HG03432 (cell line): ENCODE results near the gene FAM156A.
A peak's percentile ranks its signal among the peaks of the same experiment; 100 is the strongest.
"Not testable (repeated sequence)": the region's sequence is repeated elsewhere in the genome, so short reads cannot be mapped to it uniquely, and the experiment has no call there.

Experiments used
- ATAC-seq: cut with Tn5 transposase; IDR thresholded peaks from one replicate; pipeline ENCODE4 v1.9.1; 2021; ENCODE audit warnings: mild to moderate bottlenecking, moderate library complexity; ENCODE audit not compliant: unreplicated experiment

FAM156A gene

GRCh38 chrX:52966993-52967738 lies 8.8 kb upstream of the FAM156A start:
- ATAC-seq, result not testable (repeated sequence)

GRCh38 chrX:52958961-52959360 lies 643 bp upstream of the FAM156A start:
- peak; percentile 38 for ATAC-seq

GRCh38 chrX:52949884-52950283 lies 8.4 kb downstream of the FAM156A start:
- not testable (repeated sequence) for ATAC-seq

- ATAC-seq, result not testable (repeated sequence)
Observed at GRCh38 chrX:52949325-52949724, 9.0 kb downstream of the FAM156A start.

GRCh38 chrX:52948265-52948664 lies 10.1 kb downstream of the FAM156A start:
- not testable (repeated sequence) for ATAC-seq

- not testable (repeated sequence) for ATAC-seq
Observed at GRCh38 chrX:52947501-52947900, 10.8 kb downstream of the FAM156A start.

- not testable (repeated sequence) for ATAC-seq
Observed at GRCh38 chrX:52945838-52946494, 12.4 kb downstream of the FAM156A start.

GRCh38 chrX:52941728-52942127 lies 16.6 kb downstream of the FAM156A start:
- ATAC-seq, result not testable (repeated sequence)

GRCh38 chrX:52940704-52941103 lies 17.6 kb downstream of the FAM156A start:
- not testable (repeated sequence) for ATAC-seq

- ATAC-seq, result not testable (repeated sequence)
Observed at GRCh38 chrX:52935470-52935784, 22.9 kb downstream of the FAM156A start.

DNA sequence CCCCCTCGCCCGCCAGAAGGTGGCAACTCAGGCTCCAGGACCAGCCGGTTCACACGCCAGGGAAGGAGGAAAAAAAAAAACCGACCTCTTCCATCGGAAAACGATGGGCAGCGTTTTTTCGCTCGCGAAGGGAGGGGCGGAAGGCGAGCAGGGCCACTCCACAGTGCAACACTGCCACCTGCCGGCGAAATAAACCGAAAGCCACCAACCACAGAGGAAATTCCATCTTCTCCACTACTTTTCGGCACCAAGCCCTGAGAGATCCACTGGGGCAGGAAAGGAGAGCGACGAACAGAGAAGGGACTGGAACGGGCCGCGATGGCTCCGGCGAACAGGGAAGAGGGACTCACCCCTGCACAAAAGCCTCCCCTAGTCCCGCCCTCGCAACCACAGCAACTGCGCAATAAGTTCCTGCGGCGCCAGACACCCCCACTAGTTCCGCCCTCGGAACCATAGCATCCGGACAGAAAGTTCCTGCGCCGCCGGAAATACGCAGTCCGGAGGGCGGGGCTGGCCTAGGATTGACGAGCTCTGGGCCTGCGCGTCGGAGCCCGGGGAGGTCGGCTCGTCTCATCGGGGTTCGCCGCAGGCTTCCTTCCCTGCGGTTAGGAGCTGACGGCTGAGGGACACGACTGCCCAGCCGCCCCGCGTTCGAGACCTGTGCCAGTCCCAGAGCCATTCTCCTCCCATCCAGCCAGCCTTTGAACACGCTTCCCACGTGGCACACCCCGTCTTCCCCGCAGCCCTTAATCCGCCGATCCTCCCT lies 23.4 kb downstream of the FAM156A start:
- ATAC-seq, result peak; percentile 91

DNA sequence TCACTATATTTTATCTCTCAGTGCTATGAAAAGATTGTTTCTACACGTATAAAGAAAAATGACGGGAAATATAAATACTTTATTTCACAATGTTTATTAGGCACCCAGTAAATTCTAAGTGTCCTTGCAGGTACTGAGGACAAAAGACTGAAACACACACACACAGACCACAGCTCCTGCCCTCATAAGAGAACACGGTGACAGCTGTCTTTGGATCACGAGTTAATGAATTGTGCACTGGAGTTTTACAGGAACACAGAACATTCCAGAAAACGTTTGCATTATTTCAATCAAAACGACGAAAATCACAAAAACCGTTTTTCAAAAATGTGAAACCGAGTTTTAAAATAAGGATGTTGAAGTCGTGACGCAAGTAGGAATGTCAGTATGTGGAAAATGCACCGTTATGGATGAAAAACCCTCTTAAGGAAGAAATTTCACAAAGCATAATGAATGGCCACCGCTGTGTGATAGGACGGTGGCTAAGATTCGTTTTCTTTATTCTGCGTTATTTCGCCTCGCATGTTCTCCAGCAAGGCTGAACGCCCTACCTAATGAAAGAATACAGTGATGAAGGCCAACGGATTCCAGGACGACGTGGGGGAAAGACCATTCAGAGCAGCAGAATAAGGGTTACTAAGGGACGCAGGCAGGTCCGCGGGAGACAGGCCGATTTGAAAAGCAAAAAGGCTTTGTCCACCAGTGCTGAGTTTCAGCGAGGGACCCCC lies 24.2 kb downstream of the FAM156A start:
- no peak for ATAC-seq

- no peak for ATAC-seq
Observed at GRCh38 chrX:52933213-52933612, 25.1 kb downstream of the FAM156A start.

- not testable (repeated sequence) for ATAC-seq
Observed at GRCh38 chrX:52930214-52930613, 28.1 kb downstream of the FAM156A start.

DNA sequence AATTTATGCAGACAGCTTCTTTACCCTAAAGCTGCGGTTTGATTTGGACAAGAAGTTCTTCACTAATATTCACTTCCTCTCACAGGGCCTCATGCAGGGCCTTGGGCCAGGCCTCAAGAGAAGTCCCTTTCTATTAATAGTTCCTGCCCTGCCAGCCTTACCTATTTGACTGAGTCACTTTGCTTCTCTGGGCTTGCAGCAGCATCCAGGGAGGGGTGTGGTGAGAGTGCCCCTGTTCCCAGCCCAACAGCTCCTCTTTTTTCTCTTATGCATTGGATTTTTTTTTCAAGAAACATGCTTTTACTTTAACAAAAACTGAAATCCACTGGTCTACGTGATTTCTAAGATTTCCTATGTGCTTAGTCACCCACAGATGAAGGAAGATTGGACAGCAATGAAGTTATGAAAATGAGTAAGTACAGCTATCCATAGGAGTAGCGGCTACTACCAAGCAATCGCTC lies 34.5 kb downstream of the FAM156A start:
- peak; percentile 66 for ATAC-seq

GRCh38 chrX:52914704-52915103 lies 43.6 kb downstream of the FAM156A start:
- ATAC-seq, result not testable (repeated sequence)

DNA sequence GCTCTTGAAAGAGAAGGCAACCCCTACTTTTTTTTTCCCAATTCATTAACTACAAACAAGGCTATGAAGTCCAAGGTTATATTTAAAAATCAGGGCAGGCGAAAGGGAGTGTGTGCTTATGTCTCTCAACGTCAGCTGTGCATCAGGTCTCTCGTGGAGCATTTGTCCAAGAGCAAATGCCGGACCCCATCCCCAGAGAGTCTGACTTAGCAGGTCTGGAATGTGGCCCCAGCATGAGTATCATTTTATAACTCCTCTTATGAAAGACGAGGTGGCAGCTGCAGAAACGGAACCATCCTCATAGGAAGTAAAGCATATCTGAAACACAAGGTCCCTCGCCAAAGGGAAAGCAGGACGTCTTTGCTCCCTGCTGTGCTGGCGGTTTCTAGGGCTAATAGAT lies 44.6 kb downstream of the FAM156A start:
- ATAC-seq, result not testable (repeated sequence)

DNA sequence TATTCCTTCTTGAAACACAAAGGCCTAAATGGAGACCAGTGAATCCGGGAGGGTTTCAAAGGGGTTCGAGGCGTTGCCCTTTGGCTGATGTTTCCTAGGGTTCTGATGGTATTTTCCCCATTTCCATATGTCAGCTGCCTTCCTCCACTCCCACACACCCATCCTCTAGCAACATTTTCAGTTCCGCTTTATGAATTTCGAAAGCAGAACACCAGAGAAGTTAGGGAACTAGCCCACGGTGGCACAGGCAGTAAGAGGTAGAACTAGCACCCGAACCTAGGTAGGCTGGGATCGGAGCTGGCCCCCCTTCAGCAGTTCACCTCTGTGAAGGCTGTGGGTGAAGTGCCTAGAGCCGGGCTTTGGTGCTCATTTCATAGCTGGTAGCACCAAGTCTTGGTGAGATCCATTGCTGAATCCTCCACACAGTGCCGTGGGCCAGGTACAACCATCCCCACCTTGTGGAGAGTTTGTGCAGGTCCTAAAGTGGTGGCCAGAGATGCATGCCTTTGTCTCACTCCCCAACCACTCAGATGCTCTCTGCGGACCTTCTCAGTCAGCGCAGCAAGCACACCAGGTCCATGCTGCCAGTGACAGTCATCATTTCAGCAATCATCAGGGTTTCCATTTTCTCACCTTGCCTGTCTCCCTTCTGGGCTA lies 48.9 kb downstream of the FAM156A start:
- ATAC-seq, result not testable (repeated sequence)

- not testable (repeated sequence) for ATAC-seq
Observed at GRCh38 chrX:52907900-52908299, 50.4 kb downstream of the FAM156A start.

DNA sequence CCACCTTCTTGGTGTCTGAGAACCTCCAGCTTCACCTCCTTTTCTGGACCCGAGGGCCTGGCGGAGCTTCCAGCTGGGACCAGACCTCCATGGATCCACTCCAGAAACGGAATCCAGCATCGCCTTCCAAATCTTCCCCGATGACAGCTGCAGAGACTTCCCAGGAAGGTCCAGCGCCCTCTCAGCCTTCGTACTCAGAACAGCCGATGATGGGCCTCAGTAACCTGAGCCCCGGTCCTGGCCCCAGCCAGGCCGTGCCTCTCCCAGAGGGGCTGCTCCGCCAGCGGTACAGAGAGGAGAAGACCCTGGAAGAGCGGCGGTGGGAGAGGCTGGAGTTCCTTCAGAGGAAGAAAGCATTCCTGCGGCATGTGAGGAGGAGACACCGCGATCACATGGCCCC lies 51.2 kb downstream of the FAM156A start:
- not testable (repeated sequence) for ATAC-seq
